NCI-H748 (cell line): ENCODE data around the gene ATP6V1B1.

Experiments used
- DNase-seq: peaks from one replicate; lab custom pipeline; 2025; ENCODE audit not compliant: unreplicated experiment; lab: John Stamatoyannopoulos, UW

Gene ATP6V1B1

GRCh38 chr2:70926042-70926441, 9.7 kb upstream of the ATP6V1B1 start:
- DNase-seq, result no peak

- DNase-seq, result no peak
These were observed 8.6 kb upstream of the ATP6V1B1 start for GRCh38 chr2:70927138-70927537.

- DNase-seq, result no peak
These were observed 8.1 kb upstream of the ATP6V1B1 start for GRCh38 chr2:70927641-70928040.

- DNase-seq, result no peak
These were observed 7.3 kb upstream of the ATP6V1B1 start for GRCh38 chr2:70928366-70928765.

GRCh38 chr2:70930371-70931329, 5.0 kb upstream of the ATP6V1B1 start:
- DNase-seq, result no peak

GRCh38 chr2:70931376-70932000, 4.2 kb upstream of the ATP6V1B1 start:
- no peak for DNase-seq

GRCh38 chr2:70932631-70933230, 3.0 kb upstream of the ATP6V1B1 start:
- no peak for DNase-seq

- no peak for DNase-seq
These were observed 719 bp upstream of the ATP6V1B1 start for GRCh38 chr2:70934981-70935380.

- peak; percentile 2 for DNase-seq
These were observed 672 bp downstream of the ATP6V1B1 start for GRCh38 chr2:70936165-70936978.

GRCh38 chr2:70936979-70937811, 1.5 kb downstream of the ATP6V1B1 start:
- DNase-seq, result no peak

GRCh38 chr2:70937866-70938585, 2.3 kb downstream of the ATP6V1B1 start:
- no peak for DNase-seq

GRCh38 chr2:70938586-70938950, 2.9 kb downstream of the ATP6V1B1 start:
- DNase-seq, result no peak

GRCh38 chr2:70939001-70939838, 3.5 kb downstream of the ATP6V1B1 start:
- no peak for DNase-seq

GRCh38 chr2:70939839-70940580, 4.3 kb downstream of the ATP6V1B1 start:
- no peak for DNase-seq

GRCh38 chr2:70941186-70941585, 5.5 kb downstream of the ATP6V1B1 start:
- no peak for DNase-seq

- no peak for DNase-seq
These were observed 6.0 kb downstream of the ATP6V1B1 start for GRCh38 chr2:70941701-70942100.

- DNase-seq, result no peak
These were observed 6.9 kb downstream of the ATP6V1B1 start for GRCh38 chr2:70942396-70943204.
